DND-41 (cell line): ENCODE results near the gene FXYD4.
A peak's percentile ranks its signal among the peaks of the same experiment; 100 is the strongest.

Experiments
- ATAC-seq: fragments of 200-7000 bp; cut with Tn5 transposase; 3 replicates; pipeline ENCODE4 v1.9.1; 2021; ENCODE audit warnings: low read depth; ENCODE audit not compliant: insufficient read depth
- DNase-seq: peaks from one replicate; pipeline ENCODE4 v3.0.0-alpha.2; 2020
- H2AFZ ChIP-seq: 2 replicates; pipeline ENCODE4 v1.6.0; 2012; ENCODE audit warnings: low read depth, low read length
- H3K27ac ChIP-seq: 2 replicates; pipeline ENCODE4 v1.5.1; 2012; ENCODE audit warnings: low read length, inconsistent platforms
- H3K27me3 ChIP-seq: fragments of 200-600 bp; sonication (generic); 2 replicates; pipeline ENCODE4 v1.6.0; 2012; ENCODE audit warnings: low read length, mild to moderate bottlenecking, inconsistent platforms; ENCODE audit not compliant: insufficient read depth, poor library complexity
- H3K36me3 ChIP-seq: 2 replicates; pipeline ENCODE4 v1.5.1; 2012; ENCODE audit warnings: low read length, inconsistent platforms; ENCODE audit not compliant: insufficient read depth
- H3K4me1 ChIP-seq: 2 replicates; pipeline ENCODE4 v1.5.1; 2012; ENCODE audit warnings: mild to moderate bottlenecking, low read length; ENCODE audit not compliant: insufficient read depth
- H3K4me2 ChIP-seq: 2 replicates; pipeline ENCODE4 v1.6.0; 2012; ENCODE audit warnings: mild to moderate bottlenecking, moderate library complexity, low read length, inconsistent platforms; ENCODE audit not compliant: insufficient read depth
- H3K4me3 ChIP-seq, 2 experiments: fragments of 200-600 bp in 1 of 2; shearing (Covaris generic) in 1 of 2; 2 replicates each; pipeline ENCODE4 v1.5.1; 2012 to 2016; ENCODE audit warnings: inconsistent platforms in 2 of 2, low read length in 2 of 2, mild to moderate bottlenecking in 2 of 2, low read depth in 1 of 2, moderate library complexity in 1 of 2
- H3K79me2 ChIP-seq: 2 replicates; pipeline ENCODE4 v1.6.0; 2012; ENCODE audit warnings: low read length, inconsistent platforms; ENCODE audit not compliant: insufficient read depth
- H3K9ac ChIP-seq: 2 replicates; pipeline ENCODE4 v1.6.0; 2012; ENCODE audit warnings: low read depth, mild to moderate bottlenecking, inconsistent platforms, low read length, moderate library complexity
- H3K9me3 ChIP-seq: 2 replicates; pipeline ENCODE4 v1.5.1; 2012; ENCODE audit warnings: low read length, moderate library complexity, mild to moderate bottlenecking, inconsistent platforms; ENCODE audit not compliant: insufficient read depth, severe bottlenecking
- H4K20me1 ChIP-seq: 2 replicates; pipeline ENCODE4 v1.6.0; 2012; ENCODE audit warnings: low read length; ENCODE audit not compliant: insufficient read depth
- EZH2 ChIP-seq: IDR thresholded peaks from 3 replicates; pipeline ENCODE4 v1.6.1; 2012; ENCODE audit warnings: borderline replicate concordance, low read depth, mild to moderate bottlenecking, moderate library complexity, low read length, inconsistent platforms; ENCODE audit not compliant: severe bottlenecking
- TF ChIP-seq, protein P1 (sequence below): IDR thresholded peaks from 2 replicates; pipeline ENCODE4 v1.5.1; 2012; ENCODE audit warnings: borderline replicate concordance, low read length, moderate library complexity, mild to moderate bottlenecking; ENCODE audit not compliant: poor library complexity, severe bottlenecking; ENCODE audit errors: extremely low read depth

FXYD4 gene

DNA sequence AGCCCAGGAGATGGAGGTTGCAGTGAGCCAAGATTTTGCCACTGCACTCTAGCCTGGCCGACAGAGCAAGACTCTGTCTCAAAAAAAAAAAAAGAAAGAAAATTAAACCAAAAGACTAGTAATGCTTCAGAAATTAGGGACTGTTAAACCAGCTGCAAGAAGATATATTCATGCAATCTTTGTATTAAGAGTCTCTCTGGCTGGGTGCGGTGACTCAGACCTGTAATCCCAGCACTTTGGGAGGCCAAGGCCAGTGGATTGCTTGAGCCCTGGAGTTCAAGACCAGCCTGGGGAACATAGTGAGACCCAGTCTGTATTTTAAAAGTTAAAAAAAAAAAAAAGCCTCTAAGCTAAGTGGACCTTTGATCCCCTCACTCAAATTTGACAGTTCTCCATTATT, 40.1 kb downstream of the FXYD4 start:
- no peaks in the 10 kb centered on the region for H3K9me3 ChIP-seq
- peaks cover 38% of the 10 kb centered on the region for H3K79me2 ChIP-seq
- no peak overlapping the region for H3K9ac ChIP-seq
- TF ChIP-seq, protein P1, sequence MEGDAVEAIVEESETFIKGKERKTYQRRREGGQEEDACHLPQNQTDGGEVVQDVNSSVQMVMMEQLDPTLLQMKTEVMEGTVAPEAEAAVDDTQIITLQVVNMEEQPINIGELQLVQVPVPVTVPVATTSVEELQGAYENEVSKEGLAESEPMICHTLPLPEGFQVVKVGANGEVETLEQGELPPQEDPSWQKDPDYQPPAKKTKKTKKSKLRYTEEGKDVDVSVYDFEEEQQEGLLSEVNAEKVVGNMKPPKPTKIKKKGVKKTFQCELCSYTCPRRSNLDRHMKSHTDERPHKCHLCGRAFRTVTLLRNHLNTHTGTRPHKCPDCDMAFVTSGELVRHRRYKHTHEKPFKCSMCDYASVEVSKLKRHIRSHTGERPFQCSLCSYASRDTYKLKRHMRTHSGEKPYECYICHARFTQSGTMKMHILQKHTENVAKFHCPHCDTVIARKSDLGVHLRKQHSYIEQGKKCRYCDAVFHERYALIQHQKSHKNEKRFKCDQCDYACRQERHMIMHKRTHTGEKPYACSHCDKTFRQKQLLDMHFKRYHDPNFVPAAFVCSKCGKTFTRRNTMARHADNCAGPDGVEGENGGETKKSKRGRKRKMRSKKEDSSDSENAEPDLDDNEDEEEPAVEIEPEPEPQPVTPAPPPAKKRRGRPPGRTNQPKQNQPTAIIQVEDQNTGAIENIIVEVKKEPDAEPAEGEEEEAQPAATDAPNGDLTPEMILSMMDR, result no peak
- no peak for TF ChIP-seq EZH2
- DNase-seq (no peak), ATAC-seq (no peak)
- H4K20me1 ChIP-seq, result peaks cover 10% of the 10 kb centered on the region
- H3K4me1 ChIP-seq, result peaks cover 15% of the 10 kb centered on the region
- no peak overlapping the region for H3K4me2 ChIP-seq
- H3K27me3 ChIP-seq, result no peaks in the 10 kb centered on the region
- no peak overlapping the region for H2AFZ ChIP-seq
- no peak overlapping the region for H3K4me3 ChIP-seq
- H3K27ac ChIP-seq, result no peak overlapping the region
- H3K36me3 ChIP-seq, result peaks cover 9% of the 10 kb centered on the region; the same call in 1 of the 2 replicates

DNA sequence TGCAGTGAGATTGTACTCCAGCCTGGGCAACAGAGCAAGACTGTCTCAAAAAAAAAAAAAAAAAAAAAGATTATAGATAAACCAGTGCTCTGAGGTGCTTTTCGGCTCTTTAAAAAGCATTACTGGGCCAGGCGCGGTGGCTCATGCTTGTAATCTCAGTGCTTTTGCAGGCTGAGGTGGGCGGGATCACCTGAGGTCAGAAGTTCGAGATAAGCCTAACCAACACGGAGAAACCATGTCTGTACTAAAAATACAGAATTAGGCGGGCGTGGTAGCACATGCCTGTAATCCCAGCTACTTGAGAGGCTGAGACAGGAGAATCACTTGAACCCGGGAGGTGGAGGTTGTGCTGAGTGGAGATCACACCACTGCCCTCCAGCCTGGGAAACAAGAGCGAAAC, 44.1 kb downstream of the FXYD4 start:
- Histone ChIP-seq H3K4me3 (no peak overlapping the region), H3K27me3 (no peaks in the 10 kb centered on the region), H4K20me1 (no peaks in the 10 kb centered on the region), H3K27ac (no peak overlapping the region), H3K4me1 (peaks cover 40% of the 10 kb centered on the region), H3K9me3 (no peaks in the 10 kb centered on the region), H2AFZ (no peak overlapping the region), H3K4me2 (no peak overlapping the region), H3K36me3 (no peaks in the 10 kb centered on the region), H3K79me2 (peaks cover under 1% of the 10 kb centered on the region; the same call in 1 of the 2 replicates), H3K9ac (no peak overlapping the region)
- TF ChIP-seq, protein P1, result no peak
- TF ChIP-seq EZH2, result no peak
- no peak for ATAC-seq
- DNase-seq, result no peak

DNA sequence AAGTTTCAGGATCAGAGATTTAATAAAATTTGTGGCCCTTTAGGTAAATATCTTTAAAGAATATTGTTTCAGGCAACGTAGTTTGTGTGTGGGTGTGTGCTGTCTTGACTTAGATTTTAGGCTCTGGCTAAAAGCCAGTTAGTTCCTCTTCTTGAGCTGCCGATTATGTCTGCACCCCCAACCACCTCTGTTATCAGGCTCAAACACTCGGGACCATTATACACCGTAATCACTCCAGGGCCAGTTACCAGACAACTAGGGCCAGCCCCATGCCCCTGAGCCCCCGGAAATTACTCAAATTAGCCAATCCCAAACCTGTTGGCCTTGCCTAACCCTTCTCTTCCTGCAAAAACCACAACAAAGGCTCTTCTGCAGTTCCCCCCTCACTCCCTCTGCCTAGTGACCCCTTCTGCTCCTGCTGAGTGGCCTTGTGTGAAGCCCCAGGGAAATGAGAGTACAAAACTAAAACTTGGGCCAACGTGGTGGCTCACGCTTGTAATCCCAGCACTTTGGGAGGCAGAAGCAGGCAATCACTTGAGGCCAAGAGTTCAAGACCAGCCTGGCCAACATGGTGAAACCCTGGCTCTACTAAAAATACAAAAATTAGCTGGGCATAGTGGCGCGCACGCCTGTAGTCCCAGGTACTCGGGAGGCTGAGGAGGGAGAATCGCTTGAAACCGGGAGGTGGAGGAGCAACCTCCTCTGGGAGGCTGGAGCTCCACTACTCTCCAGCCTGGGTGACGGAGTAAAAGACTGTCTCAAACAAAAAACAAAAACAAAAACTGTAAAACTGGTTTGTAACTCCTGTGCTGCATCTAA, 46.7 kb downstream of the FXYD4 start:
- DNase-seq (peak; percentile 77), ATAC-seq (peak; percentile 42)
- Histone ChIP-seq H3K9ac (peak overlapping the region; percentile 13; the same call in 1 of the 2 replicates), H3K36me3 (no peaks in the 10 kb centered on the region), H3K4me3 (no peak overlapping the region), H2AFZ (no peak overlapping the region), H3K9me3 (no peaks in the 10 kb centered on the region), H3K27ac (peak overlapping the region; percentile 50), H3K4me2 (peak overlapping the region; percentile 21), H3K4me1 (peaks cover 52% of the 10 kb centered on the region), H3K79me2 (no peaks in the 10 kb centered on the region), H3K27me3 (no peaks in the 10 kb centered on the region), H4K20me1 (no peaks in the 10 kb centered on the region)
- TF ChIP-seq, protein P1, result no peak
- TF ChIP-seq EZH2, result no peak
